ENCODE measurements around the gene PLCL1. TPM values are rescaled to one million over a fixed set of nuclear protein-coding genes. Genes with fewer than 3 reads are reported as not detected.

PLCL1 gene
- total RNA-seq, 3 donors from 2014 or later (not counting 1 experiment from before 2014, with no cell fraction given) = 0.86 to 2.8 (median 1.1) TPM

- Histone ChIP-seq H3K27ac (ENCODE audit: low read length) (no peak overlapping the region), H3K9me3 (ENCODE audit: control insufficient read depth, insufficient read depth, low read length) (no peaks in the 10 kb centered on the region), H3K27me3 (ENCODE audit: control insufficient read depth, insufficient read depth, low read length) (no peaks in the 10 kb centered on the region), H3K4me1 (ENCODE audit: control insufficient read depth, insufficient read depth, low read length) (no peaks in the 10 kb centered on the region), H3K4me3 (ENCODE audit: low read length) (no peak overlapping the region), H3K36me3 (ENCODE audit: control insufficient read depth, insufficient read depth, low read length) (no peaks in the 10 kb centered on the region)
- DNase-seq (no peak), ATAC-seq (no peak)
- no peaks in the 10 kb centered on the region for H3K36me3 Mint-ChIP-seq
- WGBS (ENCODE audit: insufficient coverage) = 100% methylated on average over 2 of the region's 2 CpGs
- peaks cover 0 to 3% of the 10 kb centered on the region in 2 donors for H3K9me3 Mint-ChIP-seq
- no peak for TF ChIP-seq CTCF (IDR thresholded peaks at IDR 0.05)
- H3K4me3 Mint-ChIP-seq = no peak overlapping the region
- no peak overlapping the region for H3K27ac Mint-ChIP-seq
- H3K4me1 Mint-ChIP-seq = no peaks in the 10 kb centered on the region
- no peaks in the 10 kb centered on the region for H3K27me3 Mint-ChIP-seq (ENCODE audit: low read depth in 2 of 2)
- intact Hi-C loops (cut with micrococcal nuclease) = no loop called here
These were observed 180.7 kb downstream of the PLCL1 start for GRCh38 chr2:197985029-197985638.

GRCh38 chr2:197986977-197987376, 182.6 kb downstream of the PLCL1 start:
- no peak overlapping the region for H3K27ac Mint-ChIP-seq
- H3K4me1 ChIP-seq (ENCODE audit: control insufficient read depth, insufficient read depth, low read length) = no peaks in the 10 kb centered on the region
- no peak overlapping the region for H3K4me3 Mint-ChIP-seq
- H3K4me1 Mint-ChIP-seq = no peaks in the 10 kb centered on the region
- no peaks in the 10 kb centered on the region for H3K36me3 ChIP-seq (ENCODE audit: control insufficient read depth, insufficient read depth, low read length)
- intact Hi-C loops (cut with micrococcal nuclease) = no loop called here
- TF ChIP-seq CTCF (IDR thresholded peaks at IDR 0.05) = no peak
- no peaks in the 10 kb centered on the region for H3K27me3 Mint-ChIP-seq (ENCODE audit: low read depth in 2 of 2)
- H3K9me3 Mint-ChIP-seq = peaks cover 0 to 3% of the 10 kb centered on the region in 2 donors
- no peak overlapping the region for H3K4me3 ChIP-seq (ENCODE audit: low read length)
- 86% methylated on average over 3 of the region's 3 CpGs for WGBS (ENCODE audit: insufficient coverage)
- no peaks in the 10 kb centered on the region for H3K9me3 ChIP-seq (ENCODE audit: control insufficient read depth, insufficient read depth, low read length)
- ATAC-seq (no peak), DNase-seq (no peak)
- H3K27me3 ChIP-seq (ENCODE audit: control insufficient read depth, insufficient read depth, low read length) = no peaks in the 10 kb centered on the region
- no peaks in the 10 kb centered on the region for H3K36me3 Mint-ChIP-seq
- H3K27ac ChIP-seq (ENCODE audit: low read length) = no peak overlapping the region

GRCh38 chr2:197990356-197990755, 186.0 kb downstream of the PLCL1 start:
- ATAC-seq (no peak), DNase-seq (no peak)
- H3K36me3 ChIP-seq (ENCODE audit: control insufficient read depth, insufficient read depth, low read length) = no peaks in the 10 kb centered on the region
- no peaks in the 10 kb centered on the region for H3K9me3 ChIP-seq (ENCODE audit: control insufficient read depth, insufficient read depth, low read length)
- no peak overlapping the region for H3K4me3 ChIP-seq (ENCODE audit: low read length)
- no peak for TF ChIP-seq CTCF (IDR thresholded peaks at IDR 0.05)
- Mint-ChIP-seq H3K4me3 (no peak overlapping the region), H3K9me3 (peaks cover 0 to 3% of the 10 kb centered on the region in 2 donors), H3K4me1 (no peaks in the 10 kb centered on the region), H3K27me3 (ENCODE audit: low read depth in 2 of 2) (no peaks in the 10 kb centered on the region), H3K36me3 (no peaks in the 10 kb centered on the region), H3K27ac (no peak overlapping the region)
- no peak overlapping the region for H3K27ac ChIP-seq (ENCODE audit: low read length)
- 95% methylated on average over 2 of the region's 2 CpGs for WGBS (ENCODE audit: insufficient coverage)
- H3K4me1 ChIP-seq (ENCODE audit: control insufficient read depth, insufficient read depth, low read length) = no peaks in the 10 kb centered on the region
- intact Hi-C loops (cut with micrococcal nuclease) = no loop called here
- no peaks in the 10 kb centered on the region for H3K27me3 ChIP-seq (ENCODE audit: control insufficient read depth, insufficient read depth, low read length)
